K562 (cell line): Measurements from ENCODE around the gene GLRX3.

Experiments used
- FOXK2 ChIP-seq, 2 experiments: fragments of 450-650 bp; IDR thresholded peaks in 1 of 2; conservative IDR thresholded peaks in 1 of 2; 2 replicates each; pipeline ENCODE4 v1.6.1; 2016; ENCODE audit warnings: low read depth in 2 of 2, mild to moderate bottlenecking in 1 of 2
- TF ChIP-seq, protein P1 (sequence below): fragments of 250-450 bp; sonication (Bioruptor Pico); IDR thresholded peaks from 2 replicates; pipeline ENCODE4 v1.5.0; 2021
- TF ChIP-seq, protein P2 (sequence below): sonication (generic); formaldehyde crosslinking; IDR thresholded peaks from 2 replicates; pipeline ENCODE4 v1.8.0; 2022; ENCODE audit warnings: missing genetic modification reagents, mild to moderate bottlenecking, borderline replicate concordance

DNA sequence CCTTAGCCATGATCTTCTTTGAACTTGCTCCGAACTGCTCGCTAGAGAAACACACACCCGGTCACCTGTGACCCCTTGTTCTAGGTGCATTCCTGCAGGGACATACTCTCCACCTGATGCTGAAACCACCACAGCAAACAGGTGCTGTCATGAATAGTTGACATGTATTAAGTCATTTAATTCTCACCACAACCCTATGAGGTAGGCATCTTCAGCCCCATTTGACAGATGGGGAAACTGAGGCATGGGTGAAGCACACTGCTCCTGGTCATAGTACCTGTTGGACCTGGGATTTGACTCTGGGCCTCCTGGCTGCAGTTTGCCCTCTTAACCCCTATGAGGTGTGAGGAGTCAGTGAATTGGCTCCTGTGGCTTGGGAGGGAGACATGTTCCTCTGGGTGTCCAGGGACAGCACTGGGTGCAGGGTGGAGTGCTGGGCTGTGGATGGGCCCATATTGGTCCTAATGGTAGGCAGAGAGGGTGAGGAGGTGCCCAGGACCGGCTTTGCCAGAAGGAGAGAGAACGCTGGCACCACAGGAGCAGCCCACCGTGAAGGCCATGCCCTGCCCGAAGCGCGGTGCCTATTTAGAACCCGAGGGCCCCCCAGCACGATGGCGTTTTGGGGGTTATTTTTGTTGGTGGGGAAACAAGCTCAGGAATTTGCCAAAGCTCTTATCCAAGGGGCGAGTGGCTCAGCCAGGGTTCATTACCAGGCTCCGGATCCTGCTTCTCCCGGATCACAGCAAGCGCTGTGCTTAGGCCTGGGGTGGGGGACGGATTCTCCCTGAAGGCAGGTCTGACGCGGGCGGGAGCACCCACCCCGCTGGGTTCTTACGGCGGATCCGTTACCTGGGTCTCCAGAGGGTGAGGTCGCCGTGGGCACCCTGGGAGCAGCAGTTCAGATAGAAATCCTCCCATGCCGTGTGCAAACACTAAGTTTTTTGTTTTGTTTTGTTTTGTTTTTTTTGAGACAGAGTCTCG is 52.3 kb downstream of the GLRX3 start:
- TF ChIP-seq, protein P1, sequence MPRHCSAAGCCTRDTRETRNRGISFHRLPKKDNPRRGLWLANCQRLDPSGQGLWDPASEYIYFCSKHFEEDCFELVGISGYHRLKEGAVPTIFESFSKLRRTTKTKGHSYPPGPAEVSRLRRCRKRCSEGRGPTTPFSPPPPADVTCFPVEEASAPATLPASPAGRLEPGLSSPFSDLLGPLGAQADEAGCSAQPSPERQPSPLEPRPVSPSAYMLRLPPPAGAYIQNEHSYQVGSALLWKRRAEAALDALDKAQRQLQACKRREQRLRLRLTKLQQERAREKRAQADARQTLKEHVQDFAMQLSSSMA (CRISPR knock-in tag), result no peak
- TF ChIP-seq, protein P2, sequence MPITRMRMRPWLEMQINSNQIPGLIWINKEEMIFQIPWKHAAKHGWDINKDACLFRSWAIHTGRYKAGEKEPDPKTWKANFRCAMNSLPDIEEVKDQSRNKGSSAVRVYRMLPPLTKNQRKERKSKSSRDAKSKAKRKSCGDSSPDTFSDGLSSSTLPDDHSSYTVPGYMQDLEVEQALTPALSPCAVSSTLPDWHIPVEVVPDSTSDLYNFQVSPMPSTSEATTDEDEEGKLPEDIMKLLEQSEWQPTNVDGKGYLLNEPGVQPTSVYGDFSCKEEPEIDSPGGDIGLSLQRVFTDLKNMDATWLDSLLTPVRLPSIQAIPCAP, result no peak
- TF ChIP-seq FOXK2 (conservative IDR thresholded peaks at IDR 0.05 in 1 of 2, IDR thresholded peaks at IDR 0.05 in 1 of 2; ENCODE audit: low read depth in 2 of 2), result no peak
